ENCODE results near the gene ATP8A2. TPM values are rescaled to one million over a fixed set of nuclear protein-coding genes. Genes with fewer than 3 reads are reported as not detected.

The ATP8A2 gene
- total RNA-seq, 2 experiments from 2014 or later: not detected

DNA sequence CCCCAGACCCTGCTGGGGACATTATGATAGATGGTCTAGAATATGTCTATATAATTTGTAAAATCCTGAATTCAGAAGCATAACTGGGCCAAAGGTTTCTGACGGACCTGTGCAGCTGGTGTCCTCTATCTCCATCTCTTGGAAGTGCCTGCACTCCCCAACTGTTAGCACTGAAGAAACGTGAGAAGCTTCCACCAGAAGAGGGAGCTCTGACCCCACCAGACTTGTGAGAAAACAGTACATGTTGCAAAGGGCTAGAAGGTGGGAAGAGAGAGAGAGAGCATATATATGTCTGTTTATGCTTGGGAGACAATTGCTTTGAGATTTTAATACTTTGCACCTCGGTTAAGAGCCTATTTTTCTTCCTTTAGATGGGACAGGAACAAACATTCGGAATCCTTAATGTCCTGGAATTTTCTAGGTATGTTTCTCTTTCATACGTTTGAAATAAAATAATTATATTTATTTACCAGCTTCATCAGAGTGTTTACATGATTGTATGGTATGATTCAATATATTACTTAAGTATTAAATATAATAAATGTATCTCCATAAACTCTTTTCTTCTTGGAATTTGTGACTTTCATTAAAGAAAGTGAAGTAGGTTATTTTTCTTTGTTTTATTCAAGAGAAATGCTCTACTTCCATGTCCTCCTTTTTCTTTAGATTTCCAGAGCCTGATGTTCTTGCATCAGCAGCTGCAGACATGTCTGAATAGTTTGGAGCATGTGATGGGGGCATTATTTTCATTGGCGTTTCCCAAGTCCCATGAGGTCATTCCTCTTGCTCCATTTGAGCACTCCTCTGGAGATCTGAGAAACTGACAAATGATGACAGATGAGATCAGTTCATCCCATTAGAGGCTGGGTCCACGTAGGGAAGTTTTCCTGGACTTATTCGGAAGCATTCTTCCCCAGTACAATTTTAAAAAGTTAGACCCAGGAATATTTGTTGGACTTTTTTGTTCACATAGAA, 202.9 kb downstream of the ATP8A2 start:
- H3K9me3 ChIP-seq (ENCODE audit: low read length): no peaks in the 10 kb centered on the region
- no TSS peak for BruUV-seq (replicated peaks)
- ChIA-PET POLR2A (interaction anchor here (0.9 kb wide), 1 partner anchor 10 kb away, joined by 3 read pairs; no protein-coding TSS in a partner anchor), CTCF (ENCODE audit: unreplicated experiment) (no interaction called here)
- H3K4me2 ChIP-seq (ENCODE audit: low read length): no peak overlapping the region
- no peak overlapping the region for H3K27ac ChIP-seq (ENCODE audit: low read depth, low read length, poor library complexity, severe bottlenecking)
- TF ChIP-seq EZH2phosphoT487 (IDR thresholded peaks at IDR 0.05; ENCODE audit: borderline replicate concordance, low read depth, low read length): no peak
- TF ChIP-seq, protein P1, sequence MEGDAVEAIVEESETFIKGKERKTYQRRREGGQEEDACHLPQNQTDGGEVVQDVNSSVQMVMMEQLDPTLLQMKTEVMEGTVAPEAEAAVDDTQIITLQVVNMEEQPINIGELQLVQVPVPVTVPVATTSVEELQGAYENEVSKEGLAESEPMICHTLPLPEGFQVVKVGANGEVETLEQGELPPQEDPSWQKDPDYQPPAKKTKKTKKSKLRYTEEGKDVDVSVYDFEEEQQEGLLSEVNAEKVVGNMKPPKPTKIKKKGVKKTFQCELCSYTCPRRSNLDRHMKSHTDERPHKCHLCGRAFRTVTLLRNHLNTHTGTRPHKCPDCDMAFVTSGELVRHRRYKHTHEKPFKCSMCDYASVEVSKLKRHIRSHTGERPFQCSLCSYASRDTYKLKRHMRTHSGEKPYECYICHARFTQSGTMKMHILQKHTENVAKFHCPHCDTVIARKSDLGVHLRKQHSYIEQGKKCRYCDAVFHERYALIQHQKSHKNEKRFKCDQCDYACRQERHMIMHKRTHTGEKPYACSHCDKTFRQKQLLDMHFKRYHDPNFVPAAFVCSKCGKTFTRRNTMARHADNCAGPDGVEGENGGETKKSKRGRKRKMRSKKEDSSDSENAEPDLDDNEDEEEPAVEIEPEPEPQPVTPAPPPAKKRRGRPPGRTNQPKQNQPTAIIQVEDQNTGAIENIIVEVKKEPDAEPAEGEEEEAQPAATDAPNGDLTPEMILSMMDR (conservative IDR thresholded peaks at IDR 0.05; ENCODE audit: low read length): peak; percentile 97
- no peak overlapping the region for H3K4me3 ChIP-seq (ENCODE audit: low read depth, low read length, poor library complexity, severe bottlenecking)
- no peak overlapping the region for H2AFZ ChIP-seq (ENCODE audit: low read length)
- intact Hi-C loops (cut with micrococcal nuclease; ENCODE audit: unreplicated experiment): loop anchor here (1.0 to 2.0 kb wide), 2 partner anchors 489 to 1124 kb away; no protein-coding TSS in a partner anchor
- no peaks in the 10 kb centered on the region for H3K36me3 ChIP-seq (ENCODE audit: insufficient read depth, low read length)
- no peaks in the 10 kb centered on the region for H3K4me1 ChIP-seq (ENCODE audit: insufficient read depth, low read length, poor library complexity, severe bottlenecking)
- H3K9me2 ChIP-seq (ENCODE audit: insufficient read depth, low read length): no peaks in the 10 kb centered on the region
- DNase-seq (ENCODE audit: low spot score): peak; percentile 79
- no peaks in the 10 kb centered on the region for H4K20me1 ChIP-seq (ENCODE audit: insufficient read depth, low read length)
- H3K79me2 ChIP-seq (ENCODE audit: insufficient read depth, low read depth, low read length): no peaks in the 10 kb centered on the region

DNA sequence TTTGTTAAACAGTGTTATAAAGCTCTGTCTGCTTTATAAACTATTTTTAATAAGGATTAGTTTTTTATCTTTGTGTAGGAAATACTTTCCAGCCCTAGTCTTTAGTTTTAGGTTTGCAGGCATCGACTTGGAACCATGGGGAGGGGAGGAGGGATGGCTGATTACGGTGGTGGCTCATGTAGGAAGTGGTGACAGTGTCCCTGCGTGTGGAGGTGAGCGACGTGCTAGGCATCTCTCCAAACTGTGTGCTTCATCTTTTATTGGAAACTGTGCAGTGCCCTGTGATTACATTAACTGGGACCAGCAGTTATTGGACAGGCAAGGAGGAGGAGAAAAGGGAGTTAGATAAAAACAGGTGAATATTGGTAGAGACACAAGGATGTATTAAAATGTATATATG, 203.8 kb downstream of the ATP8A2 start:
- Histone ChIP-seq H3K9me2 (ENCODE audit: insufficient read depth, low read length) (no peaks in the 10 kb centered on the region), H3K4me1 (ENCODE audit: insufficient read depth, low read length, poor library complexity, severe bottlenecking) (no peaks in the 10 kb centered on the region), H3K27ac (ENCODE audit: low read depth, low read length, poor library complexity, severe bottlenecking) (no peak overlapping the region), H3K9me3 (ENCODE audit: low read length) (no peaks in the 10 kb centered on the region), H3K4me3 (ENCODE audit: low read depth, low read length, poor library complexity, severe bottlenecking) (no peak overlapping the region), H3K36me3 (ENCODE audit: insufficient read depth, low read length) (no peaks in the 10 kb centered on the region), H3K79me2 (ENCODE audit: insufficient read depth, low read depth, low read length) (no peaks in the 10 kb centered on the region), H4K20me1 (ENCODE audit: insufficient read depth, low read length) (no peaks in the 10 kb centered on the region), H3K4me2 (ENCODE audit: low read length) (no peak overlapping the region), H2AFZ (ENCODE audit: low read length) (no peak overlapping the region)
- no peak for TF ChIP-seq EZH2phosphoT487 (IDR thresholded peaks at IDR 0.05; ENCODE audit: borderline replicate concordance, low read depth, low read length)
- TF ChIP-seq, protein P1 (conservative IDR thresholded peaks at IDR 0.05; ENCODE audit: low read length): no peak
- BruUV-seq (replicated peaks): no TSS peak
- intact Hi-C loops (cut with micrococcal nuclease; ENCODE audit: unreplicated experiment): loop anchor here (2.0 kb wide), 1 partner anchor 1123 kb away; no protein-coding TSS in a partner anchor
- CTCF ChIA-PET (ENCODE audit: unreplicated experiment): no interaction called here
- DNase-seq (ENCODE audit: low spot score): no peak
- POLR2A ChIA-PET: no interaction called here

DNA sequence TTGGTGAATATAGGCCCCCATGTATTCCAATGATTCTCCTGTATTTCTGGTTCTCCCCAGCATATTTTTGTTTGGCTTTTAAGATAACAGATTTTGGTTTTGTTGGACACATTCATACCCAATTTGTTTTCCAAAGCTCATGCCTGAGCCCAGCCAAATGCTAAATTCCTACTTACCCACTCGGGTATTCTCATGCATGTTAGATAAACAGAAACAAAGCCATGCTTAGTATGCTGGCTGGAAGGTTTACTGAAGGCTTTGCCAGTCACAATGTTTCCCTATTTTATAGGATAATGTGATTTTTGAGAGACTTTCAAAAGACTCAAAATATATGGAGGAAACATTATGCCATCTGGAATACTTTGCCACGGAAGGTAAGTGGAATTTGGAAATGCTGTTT, 206.8 kb downstream of the ATP8A2 start:
- intact Hi-C loops (cut with micrococcal nuclease; ENCODE audit: unreplicated experiment): no loop called here
- ChIA-PET POLR2A (no interaction called here), CTCF (ENCODE audit: unreplicated experiment) (no interaction called here)
- TF ChIP-seq, protein P1 (conservative IDR thresholded peaks at IDR 0.05; ENCODE audit: low read length): no peak
- Histone ChIP-seq H4K20me1 (ENCODE audit: insufficient read depth, low read length) (no peaks in the 10 kb centered on the region), H3K9me3 (ENCODE audit: low read length) (no peaks in the 10 kb centered on the region), H3K9me2 (ENCODE audit: insufficient read depth, low read length) (no peaks in the 10 kb centered on the region), H3K4me2 (ENCODE audit: low read length) (no peak overlapping the region), H3K36me3 (ENCODE audit: insufficient read depth, low read length) (no peaks in the 10 kb centered on the region), H3K4me3 (ENCODE audit: low read depth, low read length, poor library complexity, severe bottlenecking) (no peak overlapping the region), H3K27ac (ENCODE audit: low read depth, low read length, poor library complexity, severe bottlenecking) (no peak overlapping the region), H3K4me1 (ENCODE audit: insufficient read depth, low read length, poor library complexity, severe bottlenecking) (no peaks in the 10 kb centered on the region), H3K79me2 (ENCODE audit: insufficient read depth, low read depth, low read length) (no peaks in the 10 kb centered on the region), H2AFZ (ENCODE audit: low read length) (no peak overlapping the region)
- no peak for DNase-seq (ENCODE audit: low spot score)
- no TSS peak for BruUV-seq (replicated peaks)

Data from OCI-LY7 (cell line).